Loucy (cell line): Measurements from ENCODE around the gene SCUBE2.

Source experiments
- H2AFZ ChIP-seq: fragments of 200-600 bp; sonication (generic); 2 replicates; pipeline ENCODE4 v1.6.0; 2016; ENCODE audit warnings: antibody characterized with exemption, mild to moderate bottlenecking, low read length, moderate library complexity
- H3F3A ChIP-seq: fragments of 200-600 bp; 2 replicates; pipeline ENCODE4 v1.6.0; 2016; ENCODE audit warnings: antibody characterized with exemption, low read depth, mild to moderate bottlenecking
- H3K27me3 ChIP-seq: fragments of 200-600 bp; sonication (generic); 2 replicates; pipeline ENCODE4 v1.6.1; 2014; ENCODE audit warnings: low read length, mild to moderate bottlenecking; ENCODE audit not compliant: insufficient read depth, poor library complexity, severe bottlenecking
- H3K36me3 ChIP-seq: fragments of 200-600 bp; sonication (generic); 2 replicates; pipeline ENCODE4 v1.6.1; 2016; ENCODE audit warnings: low read length; ENCODE audit not compliant: insufficient read depth
- H3K4me1 ChIP-seq: fragments of 200-600 bp; sonication (generic); 2 replicates; pipeline ENCODE4 v1.5.1; 2014; ENCODE audit warnings: low read length, mild to moderate bottlenecking; ENCODE audit not compliant: insufficient read depth, poor library complexity, severe bottlenecking
- H3K4me2 ChIP-seq: fragments of 200-600 bp; sonication (generic); 2 replicates; pipeline ENCODE4 v1.6.0; 2014; ENCODE audit warnings: antibody characterized with exemption, low read length, low read depth, mild to moderate bottlenecking; ENCODE audit not compliant: poor library complexity, severe bottlenecking
- H3K4me3 ChIP-seq: fragments of 200-600 bp; sonication (generic); 2 replicates; pipeline ENCODE4 v1.5.1; 2014; ENCODE audit warnings: low read length, mild to moderate bottlenecking, mixed read lengths; ENCODE audit not compliant: poor library complexity, severe bottlenecking
- H3K79me2 ChIP-seq: fragments of 200-600 bp; sonication (generic); 2 replicates; pipeline ENCODE4 v1.6.1; 2014; ENCODE audit warnings: low read length; ENCODE audit not compliant: insufficient read depth
- H3K9ac ChIP-seq: fragments of 200-600 bp; sonication (generic); 2 replicates; pipeline ENCODE4 v1.6.0; 2014; ENCODE audit warnings: mild to moderate bottlenecking, low read depth, low read length, moderate library complexity; ENCODE audit not compliant: poor library complexity, severe bottlenecking
- H3K9me2 ChIP-seq: fragments of 200-600 bp; sonication (generic); replicated peaks from 2 replicates; pipeline ENCODE4 v1.6.1; 2016; ENCODE audit warnings: low read depth, low read length, mixed read lengths
- H3K9me3 ChIP-seq: fragments of 200-600 bp; sonication (generic); 2 replicates; pipeline ENCODE4 v1.6.1; 2014; ENCODE audit warnings: mild to moderate bottlenecking, antibody characterized with exemption, low read length, low read depth; ENCODE audit not compliant: insufficient read depth
- H4K20me1 ChIP-seq: fragments of 200-600 bp; sonication (generic); 2 replicates; pipeline ENCODE4 v1.6.0; 2014; ENCODE audit warnings: antibody characterized with exemption, low read length, mild to moderate bottlenecking; ENCODE audit not compliant: insufficient read depth, poor library complexity, severe bottlenecking
- CTCF ChIP-seq: fragments of 200-600 bp; sonication (generic); conservative IDR thresholded peaks from 2 replicates; pipeline ENCODE4 v1.5.1; 2014; ENCODE audit warnings: mild to moderate bottlenecking, antibody characterized with exemption, low read length
- EZH2phosphoT487 ChIP-seq: fragments of 200-600 bp; IDR thresholded peaks from 2 replicates; pipeline ENCODE4 v1.6.1; 2018; ENCODE audit warnings: antibody characterized with exemption, mild to moderate bottlenecking, moderate library complexity, borderline replicate concordance

The SCUBE2 gene

GRCh38 chr11:9001736-9002135 lies 89.7 kb downstream of the SCUBE2 start:
- no peaks in the 10 kb centered on the region for H3K36me3 ChIP-seq
- no peaks in the 10 kb centered on the region for H3K9me2 ChIP-seq
- no peaks in the 10 kb centered on the region for H3K9me3 ChIP-seq
- no peaks in the 10 kb centered on the region for H3F3A ChIP-seq
- H4K20me1 ChIP-seq, result no peaks in the 10 kb centered on the region
- no peaks in the 10 kb centered on the region for H3K79me2 ChIP-seq
- no peaks in the 10 kb centered on the region for H3K4me1 ChIP-seq
- H3K27me3 ChIP-seq, result no peaks in the 10 kb centered on the region
- H3K4me2 ChIP-seq, result no peak overlapping the region
- no peak overlapping the region for H3K4me3 ChIP-seq
- peak overlapping the region; percentile 84 for H2AFZ ChIP-seq
- TF ChIP-seq CTCF (no peak), EZH2phosphoT487 (no peak)
- no peak overlapping the region for H3K9ac ChIP-seq

- Histone ChIP-seq H4K20me1 (no peaks in the 10 kb centered on the region), H3K36me3 (no peaks in the 10 kb centered on the region), H3F3A (no peaks in the 10 kb centered on the region), H3K4me1 (no peaks in the 10 kb centered on the region), H3K9me2 (no peaks in the 10 kb centered on the region), H3K27me3 (no peaks in the 10 kb centered on the region), H3K79me2 (no peaks in the 10 kb centered on the region), H3K4me3 (no peak overlapping the region), H3K9ac (no peak overlapping the region), H3K9me3 (no peaks in the 10 kb centered on the region), H3K4me2 (no peak overlapping the region), H2AFZ (no peak overlapping the region)
- no peak for TF ChIP-seq EZH2phosphoT487
- TF ChIP-seq CTCF, result no peak
Observed at GRCh38 chr11:8998017-8998416, 93.4 kb downstream of the SCUBE2 start.

- no peak overlapping the region for H3K4me2 ChIP-seq
- H3K4me3 ChIP-seq, result no peak overlapping the region
- H3F3A ChIP-seq, result no peaks in the 10 kb centered on the region
- H3K9me2 ChIP-seq, result no peaks in the 10 kb centered on the region
- H3K36me3 ChIP-seq, result no peaks in the 10 kb centered on the region
- no peaks in the 10 kb centered on the region for H4K20me1 ChIP-seq
- H2AFZ ChIP-seq, result no peak overlapping the region
- TF ChIP-seq CTCF (no peak), EZH2phosphoT487 (no peak)
- H3K4me1 ChIP-seq, result no peaks in the 10 kb centered on the region
- no peaks in the 10 kb centered on the region for H3K27me3 ChIP-seq
- no peaks in the 10 kb centered on the region for H3K9me3 ChIP-seq
- H3K9ac ChIP-seq, result no peak overlapping the region
- H3K79me2 ChIP-seq, result no peaks in the 10 kb centered on the region
Observed at GRCh38 chr11:8997451-8997850, 93.9 kb downstream of the SCUBE2 start.
